AG09309 (cell line): ENCODE data around the gene SRMS.

Experiments
- DNase-seq: peaks from one replicate; pipeline ENCODE4 v3.0.0-alpha.2; 2010; ENCODE audit warnings: low read depth
- H3K4me3 ChIP-seq: 2 replicates; pipeline ENCODE4 v1.5.1; 2011; ENCODE audit warnings: mild to moderate bottlenecking, low read depth, low read length, moderate library complexity; ENCODE audit not compliant: control insufficient read depth
- CTCF ChIP-seq: IDR thresholded peaks from 2 replicates; pipeline ENCODE4 v1.5.1; 2011; ENCODE audit warnings: mild to moderate bottlenecking, low read depth, low read length, inconsistent platforms; ENCODE audit not compliant: insufficient read depth, control insufficient read depth; ENCODE audit errors: missing control alignments

Gene SRMS

GRCh38 chr20:63522981-63523611, 24.5 kb downstream of the SRMS start:
- DNase-seq, result no peak
- no peak for TF ChIP-seq CTCF
- no peak overlapping the region for H3K4me3 ChIP-seq

DNA sequence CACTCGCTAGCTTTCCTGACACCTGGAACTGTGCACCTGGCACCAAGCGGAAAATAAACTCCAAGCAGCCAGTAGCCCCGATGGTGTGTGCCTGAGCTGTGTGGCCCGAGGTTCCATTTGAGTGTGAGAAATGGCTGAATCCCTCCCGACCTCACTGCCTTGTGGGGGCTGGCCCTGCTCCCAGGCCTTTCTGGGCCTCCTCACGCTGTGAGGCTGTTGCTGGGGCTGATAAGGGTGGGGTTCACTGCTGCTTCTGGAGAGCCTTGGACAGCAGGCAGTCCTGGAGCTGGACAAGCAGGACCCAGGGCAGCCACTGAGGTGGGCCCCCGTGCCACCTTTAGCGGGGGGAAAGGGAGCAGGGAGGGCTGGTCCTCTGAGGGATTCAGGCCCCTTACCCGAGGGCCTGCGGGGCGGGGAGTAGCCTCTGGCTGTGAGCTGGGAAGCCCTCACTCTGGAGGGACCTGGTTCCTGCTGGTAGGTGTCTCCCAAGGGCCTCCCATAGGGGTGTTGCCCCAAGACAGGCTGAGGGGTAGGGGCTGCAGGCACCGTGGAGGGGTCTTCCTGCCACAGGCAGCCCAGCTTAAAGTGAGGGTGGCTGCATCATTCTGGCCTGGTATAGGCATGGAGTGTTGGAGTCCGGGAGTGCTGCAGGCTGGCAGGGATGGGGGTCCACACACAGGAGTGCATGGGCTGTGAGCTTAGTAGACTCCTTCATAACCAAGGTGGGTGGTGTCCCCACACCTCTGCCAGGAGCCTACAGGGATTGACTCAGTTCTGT, 25.3 kb downstream of the SRMS start:
- no peak for DNase-seq
- TF ChIP-seq CTCF, result no peak
- H3K4me3 ChIP-seq, result peak overlapping the region; percentile 90

DNA sequence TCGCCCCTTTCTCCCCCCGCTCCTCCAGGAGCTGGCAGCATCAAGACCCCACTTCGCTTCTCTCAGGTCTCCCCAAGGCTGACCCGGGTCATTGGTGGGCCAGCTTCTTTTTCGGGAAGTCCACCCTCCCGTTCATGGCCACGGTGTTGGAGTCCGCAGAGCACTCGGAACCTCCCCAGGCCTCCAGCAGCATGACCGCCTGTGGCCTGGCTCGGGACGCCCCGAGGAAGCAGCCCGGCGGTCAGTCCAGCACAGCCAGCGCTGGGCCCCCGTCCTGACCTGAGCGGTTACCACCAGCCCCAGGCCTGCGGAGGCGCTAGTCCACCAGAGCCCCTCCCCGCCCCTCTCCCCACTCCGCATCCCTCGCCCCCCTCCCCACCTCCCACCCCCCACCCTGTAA, 25.9 kb downstream of the SRMS start:
- DNase-seq, result no peak
- H3K4me3 ChIP-seq, result peak overlapping the region; percentile 90
- no peak for TF ChIP-seq CTCF

- DNase-seq, result no peak
- H3K4me3 ChIP-seq, result peak overlapping the region; percentile 90
- TF ChIP-seq CTCF, result no peak
Observed at GRCh38 chr20:63520934-63521601, 26.5 kb downstream of the SRMS start.

DNA sequence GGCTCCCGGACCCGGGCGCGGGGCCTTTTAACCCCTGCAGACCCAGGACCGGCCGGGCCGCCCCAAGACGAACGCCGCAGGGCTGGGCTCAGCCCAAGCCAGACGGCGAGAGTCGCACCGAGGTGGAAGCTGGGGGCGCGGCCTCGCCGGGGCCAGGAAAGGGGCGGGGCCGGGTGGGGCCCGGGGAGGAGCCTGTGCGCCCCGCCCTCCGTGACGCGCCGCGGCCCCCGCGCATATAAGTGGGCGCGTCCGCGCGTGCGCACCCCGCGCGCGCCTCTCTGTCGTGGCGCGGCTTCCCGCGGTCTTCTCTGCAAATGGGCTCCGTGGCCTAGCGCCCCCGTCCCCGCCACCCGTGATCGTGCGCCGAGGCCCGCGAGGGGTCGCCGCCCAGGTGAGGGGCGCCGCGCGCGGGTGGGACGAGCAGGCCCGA, 27.0 kb downstream of the SRMS start, which contains the start of gene PPDPF:
PPDPF (plus strand) TSS at position 262 of the 430 bp plus-strand sequence. CDS start 544 bp downstream, outside the sequence.
- no peak for TF ChIP-seq CTCF
- peak within 1 kb of the TSS; percentile 90 for H3K4me3 ChIP-seq
- no peak for DNase-seq

DNA sequence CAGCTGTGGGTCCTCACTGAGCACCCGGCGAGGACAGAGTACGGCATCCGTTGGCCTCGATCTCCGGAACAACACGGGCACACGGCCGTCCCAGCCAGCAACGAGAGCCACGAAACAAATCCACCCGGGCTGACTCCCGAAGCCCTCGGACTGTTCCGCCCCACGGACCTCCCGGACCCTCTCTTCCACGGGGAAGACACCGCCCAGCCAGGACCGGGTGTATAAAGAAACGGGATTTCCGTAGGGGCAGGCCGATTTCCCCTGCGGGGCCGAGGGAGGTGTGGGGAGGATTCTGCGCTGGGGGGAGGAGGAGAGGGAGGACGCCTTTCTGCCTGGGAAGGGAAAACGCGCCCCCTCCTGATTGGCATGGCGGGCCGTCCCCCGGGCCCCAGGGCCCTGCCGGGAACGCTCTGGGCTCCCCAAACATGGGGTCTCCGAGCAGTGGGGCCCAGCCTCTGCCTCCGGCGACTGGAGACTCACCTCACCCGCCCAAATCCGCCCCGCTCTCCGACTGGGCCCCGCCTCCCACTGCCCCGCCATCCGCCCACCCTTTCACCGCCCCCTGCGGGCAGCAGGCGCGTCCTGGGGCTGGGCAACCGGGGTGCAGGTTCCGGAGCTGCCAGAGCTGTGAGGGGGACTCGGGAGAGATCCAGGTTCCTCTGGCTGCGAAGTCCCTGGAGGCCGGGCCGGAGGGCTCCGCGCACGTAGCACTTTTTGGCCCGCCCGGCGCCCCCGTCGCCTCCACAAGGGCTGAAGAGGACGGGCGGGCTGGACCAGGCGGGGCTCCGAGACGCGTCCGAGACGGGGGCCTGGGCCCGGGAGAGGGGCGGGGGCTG, 27.7 kb downstream of the SRMS start:
- DNase-seq, result no peak
- H3K4me3 ChIP-seq, result peak overlapping the region; percentile 76
- peak; percentile 21 for TF ChIP-seq CTCF
